HG02973 (cell line): ENCODE measurements around the gene BDH1.

Experiments
- ATAC-seq: cut with Tn5 transposase; IDR thresholded peaks from one replicate; pipeline ENCODE4 v1.9.1; 2021; ENCODE audit warnings: moderate library complexity; ENCODE audit not compliant: unreplicated experiment

Gene BDH1

GRCh38 chr3:197465996-197466549, 89.7 kb downstream of the BDH1 start:
- no peak for ATAC-seq

- no peak for ATAC-seq
Measured at GRCh38 chr3:197465197-197465995, 90.4 kb downstream of the BDH1 start.

DNA sequence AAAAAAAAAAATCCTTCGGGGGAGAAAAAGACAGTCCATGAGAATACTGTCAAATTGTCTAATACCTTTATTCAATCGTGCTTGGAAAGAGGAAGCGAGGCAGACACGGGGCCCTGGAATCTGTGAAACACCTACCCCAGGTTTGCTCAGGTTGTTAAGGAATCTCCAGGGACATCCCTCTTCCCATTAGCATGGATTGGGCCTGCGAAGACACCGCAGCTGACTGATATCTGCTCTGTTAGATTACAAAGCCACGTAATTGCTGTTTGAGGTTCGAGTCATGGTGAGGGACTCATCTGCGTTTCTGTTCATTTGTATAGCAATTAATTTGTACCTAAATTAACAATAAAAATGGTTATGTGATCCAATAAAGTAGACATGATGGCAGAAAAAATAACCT, 91.0 kb downstream of the BDH1 start:
- ATAC-seq = no peak

GRCh38 chr3:197463279-197463678, 92.5 kb downstream of the BDH1 start:
- ATAC-seq = no peak

DNA sequence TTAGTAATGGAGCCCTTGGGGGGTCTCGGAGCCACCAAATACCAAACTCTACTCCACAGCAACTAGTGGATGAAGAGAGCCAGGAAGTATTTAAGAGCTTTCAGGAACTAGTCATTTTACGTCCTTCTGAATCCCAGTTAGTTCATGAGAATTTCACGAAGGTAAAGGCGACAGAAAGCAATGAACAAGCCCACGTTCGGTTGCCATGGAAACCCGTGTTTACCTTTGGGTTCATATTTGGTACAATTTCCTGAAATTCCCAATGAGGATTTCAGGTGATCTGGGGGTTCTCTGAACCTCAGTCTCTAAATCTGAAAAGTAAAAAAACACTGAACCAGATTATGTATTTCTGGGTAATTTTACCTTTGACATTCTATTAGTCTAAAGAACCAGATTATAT, 93.0 kb downstream of the BDH1 start:
- no peak for ATAC-seq

- ATAC-seq = no peak
Measured at GRCh38 chr3:197460639-197461038, 95.1 kb downstream of the BDH1 start.

GRCh38 chr3:197460002-197460401, 95.8 kb downstream of the BDH1 start:
- no peak for ATAC-seq
